H9 (cell line): ENCODE measurements around the gene ELL3. TPM values are rescaled to one million over a fixed set of nuclear protein-coding genes. Genes with fewer than 3 reads are reported as not detected.
A peak's percentile ranks its signal among the peaks of the same experiment; 100 is the strongest.

Source experiments
- DNase-seq: peaks from one replicate; pipeline ENCODE4 v3.0.0-alpha.2; 2017
- H2AFZ ChIP-seq: one replicate; pipeline ENCODE4 v1.6.1; 2013; ENCODE audit warnings: mild to moderate bottlenecking, low read length, control low read depth, moderate library complexity
- H2AK5ac ChIP-seq: 2 replicates; pipeline ENCODE4 v1.6.1; 2013; ENCODE audit warnings: low read length, control low read depth, mixed read lengths; ENCODE audit not compliant: insufficient read length
- H2BK120ac ChIP-seq: one replicate; pipeline ENCODE4 v1.6.1; 2013; ENCODE audit warnings: low read depth, mild to moderate bottlenecking, low read length, control low read depth, inconsistent platforms; ENCODE audit not compliant: poor library complexity, severe bottlenecking
- H2BK12ac ChIP-seq: 2 replicates; pipeline ENCODE4 v1.6.1; 2013; ENCODE audit warnings: low read length, control low read depth, mixed read lengths, low read depth; ENCODE audit not compliant: insufficient read length
- H2BK15ac ChIP-seq: 2 replicates; pipeline ENCODE4 v1.6.1; 2013; ENCODE audit warnings: low read depth, low read length, control low read depth
- H2BK20ac ChIP-seq: one replicate; pipeline ENCODE4 v1.6.1; 2013; ENCODE audit warnings: low read depth, mild to moderate bottlenecking, low read length, control low read depth, inconsistent platforms; ENCODE audit not compliant: poor library complexity, severe bottlenecking
- H2BK5ac ChIP-seq: 2 replicates; pipeline ENCODE4 v1.6.1; 2013; ENCODE audit warnings: low read length, control low read depth, mixed read lengths; ENCODE audit not compliant: insufficient read length
- H3K14ac ChIP-seq: 2 replicates; pipeline ENCODE4 v1.6.1; 2013; ENCODE audit warnings: low read length, control low read depth; ENCODE audit not compliant: insufficient read depth
- H3K18ac ChIP-seq: 2 replicates; pipeline ENCODE4 v1.6.1; 2013; ENCODE audit warnings: low read depth, mild to moderate bottlenecking, mixed read lengths, low read length, control low read depth; ENCODE audit not compliant: insufficient read length
- H3K23ac ChIP-seq: 2 replicates; pipeline ENCODE4 v1.6.1; 2013; ENCODE audit warnings: low read length, control low read depth, mixed read lengths, low read depth; ENCODE audit not compliant: insufficient read length
- H3K23me2 ChIP-seq: 2 replicates; pipeline ENCODE4 v1.6.1; 2013; ENCODE audit warnings: low read depth, mild to moderate bottlenecking, mixed read lengths, low read length, control low read depth; ENCODE audit not compliant: insufficient read length, poor library complexity, severe bottlenecking
- H3K27ac ChIP-seq: 2 replicates; pipeline ENCODE4 v1.5.1; 2013; ENCODE audit warnings: low read length, control low read depth, mixed read lengths, low read depth; ENCODE audit not compliant: insufficient read length
- H3K27me3 ChIP-seq: 2 replicates; pipeline ENCODE4 v1.6.1; 2013; ENCODE audit warnings: low read length, control low read depth, inconsistent platforms; ENCODE audit not compliant: insufficient read depth
- H3K4ac ChIP-seq: 2 replicates; pipeline ENCODE4 v1.6.1; 2013; ENCODE audit warnings: low read depth, mild to moderate bottlenecking, control low read depth, inconsistent platforms, low read length, moderate library complexity
- H3K4me1 ChIP-seq: 2 replicates; pipeline ENCODE4 v1.6.1; 2013; ENCODE audit warnings: low read length, control low read depth, inconsistent platforms; ENCODE audit not compliant: insufficient read depth
- H3K4me2 ChIP-seq: 2 replicates; pipeline ENCODE4 v1.6.1; 2013; ENCODE audit warnings: low read length, control low read depth, mixed read lengths; ENCODE audit not compliant: insufficient read length, insufficient read depth
- H3K56ac ChIP-seq: 2 replicates; pipeline ENCODE4 v1.6.1; 2013; ENCODE audit warnings: low read depth, mild to moderate bottlenecking, mixed read lengths, low read length, control low read depth; ENCODE audit not compliant: insufficient read length
- H3K79me1 ChIP-seq: 2 replicates; pipeline ENCODE4 v1.6.1; 2013; ENCODE audit warnings: low read depth, mild to moderate bottlenecking, moderate library complexity, low read length, control low read depth, inconsistent platforms; ENCODE audit not compliant: insufficient read depth, poor library complexity, severe bottlenecking
- H3K79me2 ChIP-seq: 2 replicates; pipeline ENCODE4 v1.6.1; 2013; ENCODE audit warnings: low read length, control low read depth, inconsistent platforms; ENCODE audit not compliant: insufficient read depth
- H3K9ac ChIP-seq: 2 replicates; pipeline ENCODE4 v1.6.1; 2013; ENCODE audit warnings: low read length, control low read depth, mixed read lengths; ENCODE audit not compliant: insufficient read length; ENCODE audit errors: extremely low read depth
- H3K9me3 ChIP-seq: one replicate; pipeline ENCODE4 v1.6.1; 2013; ENCODE audit warnings: low read depth, low read length, inconsistent platforms; ENCODE audit not compliant: control insufficient read depth
- H3T11ph ChIP-seq: one replicate; pipeline ENCODE4 v1.6.1; 2013; ENCODE audit warnings: mild to moderate bottlenecking, low read length, control low read depth, inconsistent platforms
- H4K20me1 ChIP-seq: one replicate; pipeline ENCODE4 v1.6.1; 2013; ENCODE audit not compliant: control insufficient read depth, insufficient read length, insufficient read depth
- H4K5ac ChIP-seq: 2 replicates; pipeline ENCODE4 v1.6.1; 2013; ENCODE audit warnings: low read depth, mild to moderate bottlenecking, mixed read lengths, low read length, control low read depth; ENCODE audit not compliant: insufficient read length
- H4K8ac ChIP-seq: replicated peaks from 2 replicates; pipeline ENCODE4 v1.6.1; 2013; ENCODE audit warnings: low read length, control low read depth, mixed read lengths, low read depth; ENCODE audit not compliant: insufficient read length
- H4K91ac ChIP-seq: 2 replicates; pipeline ENCODE4 v1.6.1; 2013; ENCODE audit warnings: low read depth, mild to moderate bottlenecking, moderate library complexity, mixed read lengths, low read length, control low read depth; ENCODE audit not compliant: insufficient read length
- H3K27ac Mint-ChIP-seq, 3 experiments: 2 replicates in 2 of 3; 3 replicates in 1 of 3; pipeline ENCODE4 v1.8.0; 2020 to 2021; ENCODE audit warnings: mixed read lengths in 3 of 3, mild to moderate bottlenecking in 1 of 3, moderate library complexity in 1 of 3
- H3K27me3 Mint-ChIP-seq: 2 replicates; pipeline ENCODE4 v1.8.0; 2021; ENCODE audit warnings: low read depth, mild to moderate bottlenecking, moderate library complexity, mixed read lengths
- H3K36me3 Mint-ChIP-seq, 3 experiments: 2 replicates in 2 of 3; 3 replicates in 1 of 3; pipeline ENCODE4 v1.8.0; 2020 to 2021; ENCODE audit warnings: low read depth in 3 of 3, mixed read lengths in 3 of 3; ENCODE audit not compliant: insufficient read depth in 1 of 3
- H3K4me1 Mint-ChIP-seq, 2 experiments: 2 replicates each; pipeline ENCODE4 v1.8.0; 2020; ENCODE audit warnings: mixed read lengths in 2 of 2
- H3K4me3 Mint-ChIP-seq, 2 experiments: 2 replicates in 1 of 2; 3 replicates in 1 of 2; pipeline ENCODE4 v1.8.0; 2020 to 2021; ENCODE audit warnings: mild to moderate bottlenecking in 2 of 2, mixed read lengths in 2 of 2, moderate library complexity in 1 of 2
- H3K9me3 Mint-ChIP-seq, 2 experiments: 2 replicates in 1 of 2; 3 replicates in 1 of 2; pipeline ENCODE4 v1.8.0; 2020; ENCODE audit warnings: mild to moderate bottlenecking in 2 of 2, mixed read lengths in 2 of 2, moderate library complexity in 1 of 2
- CTCF ChIP-seq: fragments of 200-600 bp; sonication (generic); conservative IDR thresholded peaks from 3 replicates; pipeline ENCODE4 v1.8.0; 2021; ENCODE audit warnings: antibody characterized with exemption, mild to moderate bottlenecking
- WGBS: extraction: QIAGEN DNeasy Blood & Tissue Kit; methylation state at CpG from one replicate; pipeline ENCODE4 v1.1.7; 2013; ENCODE audit warnings: missing lambda C conversion rate, low lambda C conversion rate, mixed read lengths; ENCODE audit not compliant: insufficient read length; ENCODE audit errors: extremely low coverage; 5-methylcytosine and 5-hydroxymethylcytosine counted together
- total RNA-seq: library from RNA; stranded (reverse); gene quantifications from 2 replicates; pipeline ENCODE4 v1.2.1, GENCODE V29; 2021

ELL3 gene
- total RNA-seq, 1 experiment from 2014 or later: 6.4 TPM

DNA sequence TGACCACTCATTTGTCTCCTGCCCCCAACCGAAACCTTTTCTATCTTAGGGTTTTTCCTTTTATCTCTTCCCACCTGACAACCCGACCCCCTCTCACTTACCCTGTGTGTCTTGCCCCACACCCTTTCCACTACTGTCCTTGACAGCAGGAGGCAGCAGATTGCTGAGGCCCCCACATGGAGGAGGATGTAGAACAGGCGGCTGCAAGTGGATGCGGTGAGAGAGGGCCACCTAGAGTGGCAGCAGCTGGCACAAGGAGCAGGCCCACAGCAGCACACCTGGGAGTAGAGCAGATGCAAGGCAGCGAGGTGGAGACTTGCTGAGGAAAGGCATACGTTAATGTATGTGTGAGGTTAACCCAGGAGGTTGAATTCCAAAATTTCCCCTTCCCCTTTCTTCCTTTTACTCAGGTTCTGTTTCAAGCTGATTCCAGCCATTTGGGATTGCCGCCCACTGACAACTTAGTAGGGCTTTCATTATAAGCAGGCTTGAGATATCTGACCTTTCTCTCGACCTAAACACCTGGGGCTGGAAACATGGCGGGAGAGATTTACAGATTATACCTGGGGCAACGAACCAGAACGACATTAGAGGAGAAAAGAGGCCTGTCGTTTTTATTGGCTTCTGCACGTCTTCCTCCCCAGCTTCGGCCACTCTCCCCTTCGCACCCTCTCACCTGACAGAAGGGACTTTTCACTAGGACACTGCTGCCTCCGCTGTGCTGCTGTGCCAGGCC is 22.6 kb upstream of the ELL3 start:
- Histone ChIP-seq H3K23ac (no peak overlapping the region), H3K4me1 (peaks cover 9% of the 10 kb centered on the region; the same call in 1 of the 2 replicates), H2BK12ac (no peak overlapping the region), H3T11ph (no peak overlapping the region), H2AFZ (no peak overlapping the region), H3K79me2 (no peaks in the 10 kb centered on the region), H2BK120ac (no peak overlapping the region), H4K5ac (no peak overlapping the region), H3K9ac (no peak overlapping the region), H3K9me3 (no peaks in the 10 kb centered on the region), H3K27ac (no peak overlapping the region), H4K91ac (no peak overlapping the region), H4K20me1 (no peaks in the 10 kb centered on the region), H2BK5ac (no peak overlapping the region), H3K14ac (no peak overlapping the region), H3K27me3 (no peaks in the 10 kb centered on the region), H3K18ac (no peak overlapping the region), H4K8ac (no peak overlapping the region), H3K4ac (no peak overlapping the region), H3K4me2 (no peak overlapping the region), H3K79me1 (peaks cover under 1% of the 10 kb centered on the region), H3K56ac (no peak overlapping the region), H2AK5ac (no peak overlapping the region), H3K23me2 (peaks cover 4% of the 10 kb centered on the region), H2BK20ac (no peak overlapping the region), H2BK15ac (no peak overlapping the region)
- peak; percentile 51 for DNase-seq
- no peaks in the 10 kb centered on the region; the same call in 1 of the 2 replicates for H3K27me3 Mint-ChIP-seq
- no peak for TF ChIP-seq CTCF
- peak overlapping the region in 2 of 3 experiments; percentile 87 to 94; a peak in 4 of 7 replicates for H3K27ac Mint-ChIP-seq
- H3K9me3 Mint-ChIP-seq: no peaks in the 10 kb centered on the region
- peaks cover 43 to 81% (median 55%) of the 10 kb centered on the region in 3 experiments for H3K36me3 Mint-ChIP-seq
- peaks cover 59 to 64% of the 10 kb centered on the region in 2 experiments for H3K4me1 Mint-ChIP-seq
- WGBS: no CpG with 5 or more reads among the region's 16 CpGs
- H3K4me3 Mint-ChIP-seq: peak overlapping the region in 1 of 2 experiments; percentile 99; a peak in 2 of 5 replicates
